BE2C (cell line): ENCODE data around the gene PFKM.
"Not testable (repeated sequence)": the region's sequence is repeated elsewhere in the genome, so short reads cannot be mapped to it uniquely, and the experiment has no call there.

ENCODE experiments used
- DNase-seq: peaks from one replicate; pipeline ENCODE4 v3.0.0-alpha.2; 2020
- H3K27me3 ChIP-seq: fragments of 250-450 bp; sonication (Bioruptor Pico); 2 replicates; pipeline ENCODE4 v1.5.1; 2020; ENCODE audit warnings: mild to moderate bottlenecking
- H3K36me3 ChIP-seq: fragments of 250-450 bp; sonication (Bioruptor Pico); 2 replicates; pipeline ENCODE4 v1.5.1; 2020; ENCODE audit warnings: mild to moderate bottlenecking
- H3K4me1 ChIP-seq: fragments of 250-450 bp; sonication (Bioruptor Pico); 2 replicates; pipeline ENCODE4 v1.5.1; 2020
- H3K4me3 ChIP-seq: 2 replicates; pipeline ENCODE4 v1.5.1; 2011; ENCODE audit warnings: low read depth, low read length
- H3K9me3 ChIP-seq: fragments of 250-450 bp; sonication (Bioruptor Pico); 2 replicates; pipeline ENCODE4 v1.5.1; 2020
- TF ChIP-seq, protein P1 (sequence below): IDR thresholded peaks from 2 replicates; pipeline ENCODE4 v1.5.1; 2012; ENCODE audit warnings: mild to moderate bottlenecking, low read depth, low read length

PFKM gene

DNA sequence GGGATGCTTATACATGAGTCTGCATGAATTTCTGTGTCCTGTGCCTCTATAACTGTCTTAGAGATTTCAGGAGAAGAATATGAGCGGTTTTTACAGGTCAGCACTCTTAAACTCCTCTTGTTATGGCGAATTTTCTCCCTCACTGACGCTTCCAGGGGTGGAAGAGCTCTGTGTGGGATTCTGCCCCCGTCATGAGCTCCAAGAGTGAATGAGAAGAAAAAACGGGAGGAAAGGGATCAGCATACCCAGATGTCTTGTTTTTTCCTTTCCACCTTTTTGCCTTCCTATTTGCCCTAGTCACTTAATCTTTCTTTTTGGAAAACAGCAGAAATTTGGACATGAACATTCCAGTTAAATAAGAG lies 651 bp downstream of the PFKM start:
- H3K36me3 ChIP-seq, result peaks cover 21% of the 10 kb centered on the region
- no peaks in the 10 kb centered on the region; the same call in 1 of the 2 replicates for H3K4me1 ChIP-seq
- peaks cover 35% of the 10 kb centered on the region for H3K27me3 ChIP-seq
- DNase-seq, result no peak
- TF ChIP-seq, protein P1, sequence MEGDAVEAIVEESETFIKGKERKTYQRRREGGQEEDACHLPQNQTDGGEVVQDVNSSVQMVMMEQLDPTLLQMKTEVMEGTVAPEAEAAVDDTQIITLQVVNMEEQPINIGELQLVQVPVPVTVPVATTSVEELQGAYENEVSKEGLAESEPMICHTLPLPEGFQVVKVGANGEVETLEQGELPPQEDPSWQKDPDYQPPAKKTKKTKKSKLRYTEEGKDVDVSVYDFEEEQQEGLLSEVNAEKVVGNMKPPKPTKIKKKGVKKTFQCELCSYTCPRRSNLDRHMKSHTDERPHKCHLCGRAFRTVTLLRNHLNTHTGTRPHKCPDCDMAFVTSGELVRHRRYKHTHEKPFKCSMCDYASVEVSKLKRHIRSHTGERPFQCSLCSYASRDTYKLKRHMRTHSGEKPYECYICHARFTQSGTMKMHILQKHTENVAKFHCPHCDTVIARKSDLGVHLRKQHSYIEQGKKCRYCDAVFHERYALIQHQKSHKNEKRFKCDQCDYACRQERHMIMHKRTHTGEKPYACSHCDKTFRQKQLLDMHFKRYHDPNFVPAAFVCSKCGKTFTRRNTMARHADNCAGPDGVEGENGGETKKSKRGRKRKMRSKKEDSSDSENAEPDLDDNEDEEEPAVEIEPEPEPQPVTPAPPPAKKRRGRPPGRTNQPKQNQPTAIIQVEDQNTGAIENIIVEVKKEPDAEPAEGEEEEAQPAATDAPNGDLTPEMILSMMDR, result no peak
- H3K9me3 ChIP-seq, result no peaks in the 10 kb centered on the region
- H3K4me3 ChIP-seq, result peak overlapping the region; percentile 79

DNA sequence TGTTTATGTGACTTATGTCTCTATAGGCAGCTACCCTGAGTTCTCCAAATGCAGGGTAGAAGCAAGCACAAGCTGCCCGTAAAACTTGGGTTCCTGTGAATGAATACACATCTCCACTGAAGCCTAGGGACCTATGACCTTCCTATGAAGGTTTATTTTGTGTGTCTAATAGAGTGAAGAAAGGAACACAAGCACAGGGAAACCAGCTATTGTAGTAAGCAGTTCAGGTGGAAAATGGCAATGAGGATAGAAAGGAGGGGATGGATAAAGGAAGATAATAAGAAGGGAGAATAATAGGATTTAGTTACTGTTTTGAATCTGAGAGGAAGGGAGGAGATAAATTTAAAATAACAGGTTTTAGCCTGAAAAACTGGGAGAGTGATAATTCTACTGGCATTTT lies 2.4 kb downstream of the PFKM start:
- Histone ChIP-seq H3K4me3 (no peak overlapping the region), H3K36me3 (peaks cover 29% of the 10 kb centered on the region), H3K9me3 (no peaks in the 10 kb centered on the region), H3K27me3 (peaks cover 18% of the 10 kb centered on the region), H3K4me1 (no peaks in the 10 kb centered on the region; the same call in 1 of the 2 replicates)
- DNase-seq, result no peak
- TF ChIP-seq, protein P1, result no peak

DNA sequence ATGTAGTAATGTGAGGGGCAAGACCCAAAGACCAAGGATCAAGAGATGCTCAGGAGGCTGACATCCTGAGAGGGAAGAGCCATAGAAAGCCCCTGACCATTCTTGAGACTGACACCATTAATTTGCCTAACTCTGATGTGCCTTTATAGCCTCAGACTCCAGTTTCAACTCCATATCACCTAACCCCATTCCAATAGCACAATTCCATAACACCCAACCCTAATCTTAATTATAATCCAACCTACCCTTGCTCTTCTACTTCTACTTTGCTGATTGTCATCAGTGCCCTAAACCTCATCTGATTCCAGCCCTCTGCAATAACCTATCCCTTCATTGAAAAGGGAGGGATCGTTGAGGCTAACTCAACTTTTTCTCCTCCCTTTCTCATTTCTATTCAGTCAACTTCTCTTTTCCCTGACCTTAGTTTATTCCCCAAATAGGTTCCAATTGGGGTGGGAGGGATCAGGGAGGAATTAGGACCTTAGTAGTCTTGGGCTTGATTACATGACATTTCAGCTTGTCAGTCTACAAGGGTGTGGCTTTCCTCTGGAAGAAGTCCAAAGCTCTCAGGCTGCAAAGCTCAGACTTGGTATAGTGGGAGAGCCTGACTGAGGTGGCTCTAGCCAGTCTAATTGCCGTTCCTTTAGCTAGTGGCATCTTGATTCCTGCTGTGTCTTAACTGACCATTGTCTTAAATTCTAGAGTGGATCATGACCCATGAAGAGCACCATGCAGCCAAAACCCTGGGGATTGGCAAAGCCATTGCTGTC lies 3.1 kb downstream of the PFKM start:
- peaks cover 10% of the 10 kb centered on the region for H3K27me3 ChIP-seq
- H3K4me3 ChIP-seq, result no peak overlapping the region
- peaks cover 34% of the 10 kb centered on the region for H3K36me3 ChIP-seq
- no peak for DNase-seq
- TF ChIP-seq, protein P1, result no peak
- no peaks in the 10 kb centered on the region for H3K9me3 ChIP-seq
- H3K4me1 ChIP-seq, result no peaks in the 10 kb centered on the region; the same call in 1 of the 2 replicates

DNA sequence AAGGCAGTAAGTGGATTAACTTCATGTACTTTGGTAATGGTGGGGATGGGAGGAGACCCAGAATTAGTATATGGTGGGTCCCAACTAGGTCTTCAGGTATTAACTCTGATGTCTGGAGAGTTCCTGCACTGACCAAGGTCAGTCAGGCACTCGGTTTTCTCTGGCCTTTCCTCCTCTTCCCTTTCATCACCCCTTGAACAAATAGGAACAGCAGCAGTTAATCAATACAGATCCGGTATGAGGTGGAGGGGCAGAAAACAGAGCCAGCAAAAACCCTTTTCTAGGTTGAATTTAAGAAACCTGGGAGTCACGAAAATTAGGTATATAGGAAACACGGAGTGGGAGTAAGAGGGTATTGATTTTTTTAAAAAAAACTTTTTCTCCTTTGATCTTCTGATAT lies 4.0 kb downstream of the PFKM start:
- Histone ChIP-seq H3K36me3 (peaks cover 36% of the 10 kb centered on the region), H3K4me1 (no peaks in the 10 kb centered on the region; the same call in 1 of the 2 replicates), H3K4me3 (no peak overlapping the region), H3K9me3 (no peaks in the 10 kb centered on the region), H3K27me3 (peaks cover 1% of the 10 kb centered on the region; the same call in 1 of the 2 replicates)
- no peak for DNase-seq
- TF ChIP-seq, protein P1, result no peak

DNA sequence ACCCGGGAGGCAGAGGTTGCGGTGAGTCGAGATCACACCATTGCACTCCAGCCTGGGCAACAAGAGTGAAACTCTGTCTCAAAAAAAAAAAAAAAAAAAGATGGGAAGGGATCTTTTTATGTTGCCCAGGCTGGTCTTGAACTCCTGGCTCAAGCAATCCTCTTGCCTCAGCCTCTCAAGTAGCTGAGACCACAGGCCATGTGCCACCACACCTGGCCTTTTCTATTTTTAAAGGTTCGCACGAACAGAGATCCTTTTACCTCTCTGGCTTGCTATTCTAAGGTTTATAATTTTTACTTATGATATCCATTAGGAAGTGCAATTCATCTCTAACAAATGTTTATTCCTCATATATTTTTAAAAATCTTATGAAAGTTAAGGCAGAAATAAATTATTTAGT lies 6.4 kb downstream of the PFKM start:
- H3K27me3 ChIP-seq, H3K4me3 ChIP-seq, H3K9me3 ChIP-seq, H3K4me1 ChIP-seq, DNase-seq: not testable (repeated sequence)
- H3K36me3 ChIP-seq, result peaks cover 56% of the 10 kb centered on the region

DNA sequence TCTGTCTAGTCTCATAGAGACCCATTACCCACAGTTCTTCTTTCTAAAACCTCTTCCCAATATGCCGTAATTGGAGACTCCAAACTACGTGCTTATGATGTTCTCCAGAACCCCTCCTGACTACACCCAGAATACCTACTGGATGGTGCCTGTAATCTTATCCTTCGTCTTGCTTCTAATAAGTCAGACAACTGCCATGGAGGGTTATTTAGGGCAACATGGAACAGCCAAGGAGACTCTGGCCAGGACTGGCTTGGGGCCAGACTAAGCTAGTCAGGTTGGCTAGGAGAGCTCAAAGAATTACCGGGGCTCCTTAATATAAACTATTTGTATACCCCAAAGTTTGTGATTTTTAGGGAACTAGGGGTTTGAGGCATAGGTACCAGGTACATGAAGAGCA lies 6.8 kb downstream of the PFKM start:
- H3K27me3 ChIP-seq, result no peaks in the 10 kb centered on the region
- H3K4me1 ChIP-seq, result no peaks in the 10 kb centered on the region
- DNase-seq, result no peak
- no peaks in the 10 kb centered on the region for H3K9me3 ChIP-seq
- no peak overlapping the region for H3K4me3 ChIP-seq
- H3K36me3 ChIP-seq, result peaks cover 61% of the 10 kb centered on the region
- TF ChIP-seq, protein P1, result no peak
